SK-N-MC (cell line): ENCODE results near the gene ATPAF2.

Source experiments
- DNase-seq: peaks from one replicate; pipeline ENCODE4 v3.0.0-alpha.2; 2011; ENCODE audit warnings: low read depth, low spot score
- H3K27ac ChIP-seq: fragments of 200-600 bp; sonication (generic); 2 replicates; pipeline ENCODE4 v1.5.1; 2016; ENCODE audit warnings: mixed run types
- H3K36me3 ChIP-seq: fragments of 200-600 bp; sonication (generic); 2 replicates; pipeline ENCODE4 v1.6.1; 2017; ENCODE audit warnings: antibody characterized with exemption, low read length, mixed read lengths; ENCODE audit not compliant: insufficient read depth
- H3K4me3 ChIP-seq: fragments of 200-600 bp; sonication (generic); 2 replicates; pipeline ENCODE4 v1.5.1; 2016
- H3K9ac ChIP-seq: fragments of 200-600 bp; sonication (generic); 2 replicates; pipeline ENCODE4 v1.8.0; 2017; ENCODE audit warnings: mixed run types, mixed read lengths; ENCODE audit not compliant: insufficient read length
- H3K9me3 ChIP-seq: fragments of 200-600 bp; sonication (generic); 2 replicates; pipeline ENCODE4 v1.6.1; 2017; ENCODE audit warnings: low read depth, mild to moderate bottlenecking, antibody characterized with exemption, low read length, moderate library complexity, mixed read lengths
- EZH2 ChIP-seq: fragments of 200-600 bp; sonication (generic); IDR thresholded peaks from one replicate; pipeline ENCODE4 v1.6.1; 2017; ENCODE audit warnings: antibody characterized with exemption
- FOXP2 ChIP-seq: optimal IDR thresholded peaks from 2 replicates; pipeline ENCODE3; 2011; ENCODE audit warnings: mild to moderate bottlenecking, moderate library complexity; ENCODE audit not compliant: insufficient read depth; ENCODE audit errors: extremely low read length, control extremely low read depth
- POLR2AphosphoS5 ChIP-seq: IDR thresholded peaks from 2 replicates; pipeline ENCODE4 v1.6.1; 2012; ENCODE audit warnings: mild to moderate bottlenecking, low read depth, low read length, borderline replicate concordance

Gene ATPAF2

DNA sequence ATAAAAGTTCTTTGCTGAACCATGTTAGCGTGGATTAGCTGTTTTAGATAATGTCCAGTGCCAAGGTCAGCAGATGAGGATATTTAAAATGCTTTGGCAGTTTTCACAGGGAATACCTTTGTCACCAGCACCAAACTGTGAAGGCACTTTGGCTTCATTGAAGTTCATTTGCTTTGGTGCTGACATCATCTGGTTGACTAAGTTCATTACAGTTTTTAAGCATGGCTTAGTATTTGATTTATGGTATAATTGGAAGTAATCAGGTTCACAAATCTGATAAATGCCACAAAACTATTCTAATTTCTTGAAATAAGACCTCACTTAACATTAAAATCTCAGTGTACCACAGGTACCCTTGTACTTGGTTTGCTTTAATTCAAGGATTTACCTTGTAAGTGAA is 4.5 kb upstream of the ATPAF2 start:
- no peak overlapping the region for H3K9ac ChIP-seq
- no peaks in the 10 kb centered on the region for H3K9me3 ChIP-seq
- H3K27ac ChIP-seq: no peak overlapping the region
- DNase-seq: no peak
- H3K36me3 ChIP-seq: peaks cover 9% of the 10 kb centered on the region
- no peak overlapping the region for H3K4me3 ChIP-seq
- TF ChIP-seq EZH2: no peak
- TF ChIP-seq POLR2AphosphoS5: no peak
- no peak for TF ChIP-seq FOXP2

DNA sequence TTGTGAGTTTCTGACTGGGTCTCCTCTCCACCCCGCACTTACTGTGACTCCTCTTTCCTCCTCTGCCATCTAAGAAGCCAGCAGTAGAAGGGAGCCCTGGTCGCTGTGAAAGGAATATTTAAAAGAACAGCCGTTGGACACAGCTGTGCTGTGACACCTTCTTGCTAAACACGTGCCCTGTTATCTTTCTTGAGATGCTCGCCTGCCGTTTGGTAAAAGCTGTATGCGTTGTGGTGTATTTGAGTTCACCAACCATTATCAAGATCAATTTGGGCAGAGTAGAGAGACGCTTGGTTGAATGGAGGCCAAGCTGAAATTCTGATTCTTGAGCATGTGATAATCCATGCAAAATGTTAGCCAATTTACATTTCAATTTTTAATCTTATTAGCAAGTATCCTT is 4.0 kb upstream of the ATPAF2 start:
- peaks cover 9% of the 10 kb centered on the region for H3K36me3 ChIP-seq
- no peak overlapping the region for H3K9ac ChIP-seq
- no peak overlapping the region for H3K4me3 ChIP-seq
- no peaks in the 10 kb centered on the region for H3K9me3 ChIP-seq
- no peak overlapping the region for H3K27ac ChIP-seq
- TF ChIP-seq FOXP2 (no peak), EZH2 (no peak), POLR2AphosphoS5 (no peak)
- no peak for DNase-seq

DNA sequence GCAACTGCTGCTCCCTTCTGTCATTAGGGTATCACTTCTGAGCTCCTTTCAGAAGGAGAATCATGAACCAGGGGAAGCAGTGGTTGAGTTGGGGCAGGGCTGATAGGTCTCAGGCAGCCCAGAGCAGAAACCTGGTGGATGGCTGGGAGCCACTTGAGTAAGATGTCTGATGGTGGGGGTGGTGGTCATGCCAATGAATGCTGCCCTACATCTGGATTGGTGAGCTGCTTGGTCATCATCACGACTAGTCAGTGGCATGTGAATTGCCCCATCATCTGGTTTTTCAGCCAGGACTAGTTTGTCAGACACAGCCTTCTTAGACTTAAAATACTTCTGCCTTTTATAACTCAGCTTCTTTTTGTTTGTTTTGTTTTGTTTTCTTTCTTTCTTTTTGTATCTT is 2.8 kb upstream of the ATPAF2 start:
- no peaks in the 10 kb centered on the region for H3K9me3 ChIP-seq
- no peak overlapping the region for H3K4me3 ChIP-seq
- no peak overlapping the region for H3K27ac ChIP-seq
- H3K9ac ChIP-seq: no peak overlapping the region
- H3K36me3 ChIP-seq: peaks cover 2% of the 10 kb centered on the region; the same call in 1 of the 2 replicates
- DNase-seq: no peak
- TF ChIP-seq POLR2AphosphoS5 (no peak), FOXP2 (no peak), EZH2 (no peak)

DNA sequence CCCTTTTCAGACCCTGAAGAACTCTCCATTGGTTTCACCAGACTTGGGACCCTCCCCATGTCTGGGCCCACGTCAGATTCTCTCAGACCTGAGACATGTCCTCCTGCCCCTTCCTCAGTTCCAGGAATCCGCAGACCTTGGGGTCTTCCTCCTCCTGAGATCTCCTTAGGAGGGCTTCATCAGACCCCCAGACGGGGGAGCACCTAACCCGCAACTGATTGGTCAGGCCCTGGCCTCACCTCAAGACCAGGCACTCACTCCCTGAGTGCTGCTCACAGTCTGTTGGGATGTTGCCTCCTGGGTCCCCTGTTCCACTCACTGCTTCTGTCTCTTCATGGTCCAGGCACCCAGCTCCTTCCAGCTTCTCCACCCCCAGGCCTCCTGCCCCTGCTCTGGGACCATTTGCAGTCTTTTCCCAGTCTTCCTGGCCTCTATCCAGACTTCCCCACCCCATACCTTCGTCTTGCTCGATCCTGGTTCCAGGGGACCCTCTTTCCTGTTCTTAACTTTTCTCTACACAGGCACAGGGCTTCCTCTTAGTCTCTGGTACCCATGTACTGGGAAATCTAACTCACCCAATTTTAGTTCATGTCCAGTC is 1.4 kb upstream of the ATPAF2 start:
- Histone ChIP-seq H3K9me3 (no peaks in the 10 kb centered on the region), H3K27ac (no peak overlapping the region), H3K9ac (peak overlapping the region; percentile 84), H3K36me3 (peaks cover 2% of the 10 kb centered on the region; the same call in 1 of the 2 replicates), H3K4me3 (peak overlapping the region; percentile 89)
- TF ChIP-seq POLR2AphosphoS5 (no peak), EZH2 (no peak), FOXP2 (no peak)
- no peak for DNase-seq

DNA sequence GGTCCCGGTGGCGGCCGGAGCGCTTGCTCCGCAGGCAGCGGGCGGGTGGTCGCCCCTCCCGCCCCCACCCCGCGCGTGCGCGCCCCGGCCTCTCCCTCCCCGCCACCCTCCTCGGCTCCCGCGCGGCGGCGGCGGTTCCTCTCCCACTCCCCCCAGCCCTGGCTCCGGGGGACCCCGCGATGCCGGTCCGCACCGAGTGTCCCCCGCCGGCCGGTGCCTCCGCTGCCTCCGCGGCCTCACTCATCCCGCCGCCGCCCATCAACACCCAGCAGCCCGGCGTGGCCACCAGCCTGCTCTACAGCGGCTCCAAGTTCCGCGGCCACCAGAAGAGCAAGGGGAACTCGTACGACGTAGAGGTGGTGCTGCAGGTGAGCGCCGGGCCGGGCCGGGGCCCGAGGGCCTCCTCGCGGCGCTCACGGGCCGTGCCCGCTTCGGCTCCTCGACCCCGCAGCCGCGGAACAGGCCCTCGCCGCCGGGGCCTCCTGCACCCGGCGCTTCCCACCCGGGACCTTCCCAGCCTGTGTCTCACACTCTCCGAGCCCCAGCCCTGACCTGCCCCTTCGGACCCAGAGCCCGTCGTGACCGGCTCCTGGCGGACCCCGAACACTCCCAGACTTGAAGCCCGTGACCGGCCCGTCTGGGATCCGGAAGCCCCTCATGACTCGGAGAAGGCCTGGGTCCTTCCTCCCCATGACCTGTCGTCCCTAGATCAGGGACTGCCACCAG is 730 bp upstream of the ATPAF2 start:
- Histone ChIP-seq H3K27ac (no peak overlapping the region), H3K4me3 (peak overlapping the region; percentile 89), H3K9me3 (no peaks in the 10 kb centered on the region), H3K36me3 (peaks cover 1% of the 10 kb centered on the region; the same call in 1 of the 2 replicates), H3K9ac (peak overlapping the region; percentile 84)
- DNase-seq: no peak
- TF ChIP-seq POLR2AphosphoS5 (no peak), FOXP2 (no peak), EZH2 (no peak)

DNA sequence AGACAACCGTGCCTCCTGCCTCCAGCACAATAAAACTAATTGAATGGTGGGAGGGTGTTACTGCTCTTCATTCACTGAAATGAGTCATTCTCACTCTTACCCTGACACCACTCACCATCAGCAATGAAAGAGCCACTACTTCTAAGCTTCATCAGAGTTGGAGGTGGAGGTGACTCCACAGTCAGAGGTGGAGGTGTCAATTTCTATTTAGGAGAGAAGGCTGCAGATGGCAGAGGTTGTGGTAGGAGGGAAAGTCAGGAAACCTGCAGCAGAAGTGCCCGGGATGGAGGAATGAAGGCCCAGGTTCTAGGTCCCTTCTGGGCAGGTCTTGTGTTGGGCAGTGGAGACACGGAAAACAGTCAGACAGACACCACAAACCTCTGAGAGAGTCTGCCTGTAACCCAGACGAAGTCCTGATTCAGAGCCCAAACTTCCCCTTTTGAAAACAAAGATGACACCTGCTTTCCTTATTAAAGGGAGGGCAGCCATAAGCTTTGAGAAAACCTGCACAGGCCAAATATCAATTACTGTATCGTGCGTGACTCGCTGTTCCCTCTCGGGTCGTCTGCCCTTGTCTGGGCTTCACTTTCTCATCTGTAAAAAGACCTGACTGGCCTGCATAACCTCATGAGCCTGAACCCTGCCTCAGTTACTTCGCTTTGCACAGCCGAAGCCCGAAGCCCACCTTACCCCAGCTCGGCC is 668 bp downstream of the ATPAF2 start:
- DNase-seq: no peak
- no peak for TF ChIP-seq FOXP2
- no peak for TF ChIP-seq EZH2
- TF ChIP-seq POLR2AphosphoS5: no peak
- Histone ChIP-seq H3K36me3 (no peaks in the 10 kb centered on the region), H3K9me3 (no peaks in the 10 kb centered on the region), H3K9ac (peak overlapping the region; percentile 87), H3K27ac (no peak overlapping the region), H3K4me3 (peak overlapping the region; percentile 89)

DNA sequence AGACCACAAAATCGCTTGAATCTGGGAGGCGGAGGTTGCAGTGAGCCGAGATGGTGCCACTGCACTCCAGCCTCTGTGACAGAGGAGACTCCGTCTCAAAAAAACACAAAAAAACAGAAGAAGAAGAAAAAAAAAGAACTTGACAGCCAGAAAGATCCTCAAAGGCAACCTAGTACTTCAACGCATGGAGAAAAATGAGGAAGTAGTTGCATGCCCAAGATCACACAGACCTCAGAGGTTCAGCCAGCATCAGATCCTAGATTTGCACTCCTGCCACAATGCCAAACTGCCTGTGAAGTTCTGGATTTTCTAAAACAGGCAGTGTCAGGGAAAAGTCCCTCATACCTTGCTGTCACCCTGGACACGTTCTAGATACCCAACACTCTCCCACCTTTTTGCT is 1.5 kb downstream of the ATPAF2 start:
- no peak for DNase-seq
- Histone ChIP-seq H3K9me3 (no peaks in the 10 kb centered on the region), H3K4me3 (no peak overlapping the region), H3K9ac (no peak overlapping the region), H3K36me3 (no peaks in the 10 kb centered on the region), H3K27ac (no peak overlapping the region)
- TF ChIP-seq FOXP2: no peak
- no peak for TF ChIP-seq EZH2
- TF ChIP-seq POLR2AphosphoS5: no peak

DNA sequence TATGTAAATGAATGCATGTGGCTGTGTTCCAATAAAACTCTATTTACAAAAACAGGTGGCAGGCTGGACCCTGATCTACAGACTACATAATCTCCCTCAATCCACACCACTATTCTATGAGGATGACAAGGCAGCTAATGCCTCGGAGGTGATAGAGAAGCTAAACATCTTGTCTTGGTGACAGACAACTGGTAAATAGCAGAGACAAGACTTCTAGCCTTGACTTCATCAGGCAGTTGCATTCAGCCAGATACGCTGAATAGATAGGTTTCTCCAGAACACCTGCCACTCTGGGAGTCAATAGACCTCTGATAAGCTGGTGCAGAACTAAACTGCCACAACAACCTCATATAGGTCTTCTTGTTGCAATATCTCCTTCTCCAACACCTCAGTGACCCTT is 3.3 kb downstream of the ATPAF2 start:
- no peak for DNase-seq
- no peak overlapping the region for H3K27ac ChIP-seq
- no peak for TF ChIP-seq FOXP2
- no peak for TF ChIP-seq EZH2
- no peak for TF ChIP-seq POLR2AphosphoS5
- H3K4me3 ChIP-seq: no peak overlapping the region
- H3K9me3 ChIP-seq: no peaks in the 10 kb centered on the region
- no peak overlapping the region for H3K9ac ChIP-seq
- no peaks in the 10 kb centered on the region for H3K36me3 ChIP-seq
